NCI-H1417 treated with DMSO at 0.1 percent for 48 hours (cell line): Measurements from ENCODE around the gene PARP1.
"Not testable (repeated sequence)": the region's sequence is repeated elsewhere in the genome, so short reads cannot be mapped to it uniquely, and the experiment has no call there.

Source experiments
- DNase-seq: peaks from one replicate; lab custom pipeline; 2025; lab: John Stamatoyannopoulos, UW

The PARP1 gene

GRCh38 chr1:226428791-226429461 is 21.0 kb upstream of the PARP1 start:
- peak; percentile 17 for DNase-seq

- DNase-seq: no peak
Measured at GRCh38 chr1:226428348-226428747, 20.5 kb upstream of the PARP1 start.

GRCh38 chr1:226427131-226427530 is 19.2 kb upstream of the PARP1 start:
- no peak for DNase-seq

- DNase-seq: not testable (repeated sequence)
Measured at GRCh38 chr1:226426395-226426794, 18.5 kb upstream of the PARP1 start.

DNA sequence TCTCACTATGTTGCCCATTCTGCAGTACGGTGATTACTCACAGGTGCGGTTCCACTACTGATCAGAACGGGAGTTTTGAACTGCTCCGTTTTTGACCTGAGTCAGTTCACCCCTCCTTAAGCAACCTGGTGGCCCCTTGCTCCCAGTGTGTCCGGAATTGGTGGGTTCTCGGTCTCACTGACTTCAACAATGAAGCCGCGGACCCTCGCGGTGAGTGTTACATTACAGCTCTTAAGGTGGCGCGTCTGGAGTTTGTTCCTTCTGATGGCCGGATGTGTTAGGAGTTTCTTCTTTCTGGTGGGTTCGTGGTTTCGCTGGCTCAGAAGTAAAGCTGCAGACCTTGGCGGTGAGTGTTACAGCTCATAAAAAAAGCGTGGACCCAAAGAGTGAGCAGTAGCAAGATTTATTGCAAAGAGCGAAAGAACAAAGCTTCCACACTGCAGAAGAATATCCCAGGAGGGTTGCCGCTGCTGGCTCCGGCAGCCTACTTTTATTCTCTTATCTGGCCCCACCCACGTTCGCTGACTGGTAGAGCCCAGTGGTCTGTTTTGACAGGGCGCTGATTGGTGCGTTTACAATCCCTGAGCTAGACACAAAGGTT is 17.6 kb upstream of the PARP1 start:
- DNase-seq: no peak

GRCh38 chr1:226425004-226425378 is 17.1 kb upstream of the PARP1 start:
- no peak for DNase-seq

DNA sequence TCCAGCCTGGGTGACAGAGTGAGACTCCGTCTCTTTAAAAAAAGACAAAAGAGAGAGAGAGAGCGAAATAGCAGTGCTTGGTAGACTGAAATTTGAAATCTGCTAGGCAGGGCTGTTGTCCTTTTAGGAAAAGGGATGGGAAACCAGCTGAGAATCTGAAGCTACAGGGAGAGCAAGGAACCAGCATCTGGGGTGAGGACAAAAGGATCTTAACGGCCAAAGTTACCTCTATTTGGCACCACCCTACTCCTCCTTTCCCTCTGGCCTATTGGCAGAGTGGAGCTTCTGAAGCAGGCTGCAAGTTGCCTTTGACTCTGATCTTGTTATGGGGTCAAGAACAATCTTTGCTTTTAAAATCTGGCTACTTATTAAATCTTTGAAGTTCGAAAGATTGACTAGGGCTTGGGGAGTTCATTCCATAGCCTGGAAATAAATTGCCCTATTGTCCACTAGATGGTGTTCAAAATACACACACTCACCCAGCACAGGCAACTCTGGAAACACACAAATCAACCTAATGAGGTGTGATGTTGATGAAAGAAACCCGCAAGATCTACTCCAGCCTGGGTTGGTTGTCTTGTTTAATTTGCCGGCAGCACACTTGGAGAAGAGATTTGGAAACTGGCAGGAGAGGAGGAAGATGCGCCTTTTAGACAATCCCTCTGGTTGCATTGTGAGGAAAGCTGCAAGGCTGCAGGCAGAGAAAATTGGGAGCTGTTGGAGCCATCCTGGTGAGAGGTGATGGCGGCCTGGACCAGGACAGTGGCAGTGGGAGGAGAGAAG is 16.5 kb upstream of the PARP1 start:
- peak; percentile 43 for DNase-seq

DNA sequence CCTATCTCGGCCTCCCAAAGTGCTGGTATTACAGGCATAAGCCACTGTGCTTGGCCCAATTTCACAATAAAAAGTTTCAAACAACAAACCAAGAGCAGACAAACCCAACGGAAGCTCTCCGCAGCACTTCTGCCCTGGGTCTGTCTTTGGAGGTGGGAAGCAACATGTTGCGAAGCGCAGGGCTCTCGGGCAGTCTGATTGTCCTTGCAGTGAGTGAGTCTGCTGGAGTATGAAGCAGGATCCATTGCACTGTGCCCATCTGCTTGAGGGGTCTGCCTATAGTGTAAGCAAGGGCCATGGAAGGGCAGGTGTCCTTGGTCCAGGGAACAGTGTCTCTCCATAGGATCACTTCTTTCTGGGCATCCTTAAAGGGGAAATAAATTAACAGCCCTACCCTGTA is 14.6 kb upstream of the PARP1 start:
- DNase-seq: no peak

DNA sequence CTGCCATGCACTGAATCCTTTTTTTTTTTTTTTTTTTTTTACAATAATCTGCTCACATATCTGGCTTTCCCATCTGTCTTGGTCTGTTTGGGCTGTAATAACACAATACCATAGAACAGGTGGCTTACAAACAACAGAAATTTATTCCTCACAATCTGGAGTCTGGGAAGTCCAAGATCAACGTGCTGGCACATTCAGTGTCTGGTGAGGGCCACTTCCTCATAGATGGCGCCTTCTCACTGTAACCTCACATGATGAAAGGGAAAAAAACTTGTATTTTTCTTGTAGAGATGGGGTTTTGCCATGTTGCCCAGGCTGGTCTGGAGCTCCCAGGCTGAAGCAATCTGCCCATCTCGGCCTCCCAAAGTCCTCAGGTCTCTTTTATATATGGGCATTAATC is 13.0 kb upstream of the PARP1 start:
- DNase-seq: no peak

DNA sequence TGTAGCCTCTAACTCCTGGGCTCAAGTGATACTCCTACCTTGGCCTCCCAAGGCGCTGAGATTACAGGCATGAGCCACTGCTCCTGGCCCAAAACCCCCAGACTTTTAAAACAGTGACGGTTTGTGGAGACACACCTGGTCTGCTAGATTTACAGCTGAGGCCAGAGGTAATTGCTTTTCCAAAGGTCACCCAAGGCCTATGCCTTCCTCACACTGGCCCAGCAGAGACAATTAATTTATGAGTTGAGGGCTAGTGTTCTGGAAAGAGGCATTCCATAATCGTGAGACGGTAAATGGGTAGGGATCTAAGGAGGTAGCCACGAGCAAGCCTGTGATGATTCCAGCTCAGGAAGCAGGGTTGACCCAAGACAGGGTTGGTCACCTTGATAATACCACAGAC is 12.4 kb upstream of the PARP1 start:
- DNase-seq: no peak

GRCh38 chr1:226419284-226420029 is 11.6 kb upstream of the PARP1 start:
- no peak for DNase-seq

DNA sequence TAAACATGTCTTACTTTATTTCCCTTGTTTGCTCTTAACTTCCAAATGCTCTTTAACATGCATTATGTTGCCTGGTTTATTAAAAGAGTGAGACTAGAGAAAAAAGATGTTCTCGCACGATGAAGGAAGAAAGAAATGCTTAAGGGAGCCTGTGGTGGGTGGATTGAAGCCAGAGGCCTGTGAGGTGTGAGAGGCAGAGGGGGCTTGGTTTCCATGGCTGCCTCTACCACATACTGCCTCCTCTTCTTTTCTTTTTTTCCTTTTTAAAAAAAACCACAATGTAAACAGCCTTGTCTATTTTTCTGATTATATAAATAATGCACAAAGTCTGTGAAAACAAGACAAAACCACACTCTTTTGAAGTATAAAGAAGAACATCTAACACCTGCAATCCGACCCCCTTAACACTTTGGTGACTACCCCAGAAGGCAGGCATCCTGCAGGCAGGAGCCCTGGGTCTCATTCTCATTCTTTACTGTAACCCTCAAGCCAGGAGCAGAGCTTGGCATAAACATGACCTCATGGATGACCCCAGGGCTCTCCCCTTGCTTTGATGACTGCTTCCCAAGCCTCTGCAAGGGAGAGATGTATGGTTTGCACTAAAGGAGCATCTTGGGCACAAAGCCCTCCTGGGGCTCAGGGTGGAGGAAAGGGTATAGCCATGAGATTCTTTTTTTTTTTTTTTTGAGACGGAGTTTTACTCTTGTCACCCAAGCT is 10.1 kb upstream of the PARP1 start:
- no peak for DNase-seq

GRCh38 chr1:226417350-226417749 is 9.5 kb upstream of the PARP1 start:
- no peak for DNase-seq

GRCh38 chr1:226414098-226414698 is 6.3 kb upstream of the PARP1 start:
- no peak for DNase-seq

- no peak for DNase-seq
Measured at GRCh38 chr1:226411619-226412018, 3.7 kb upstream of the PARP1 start.

GRCh38 chr1:226410958-226411357 is 3.1 kb upstream of the PARP1 start:
- no peak for DNase-seq

- DNase-seq: no peak
Measured at GRCh38 chr1:226409392-226409791, 1.5 kb upstream of the PARP1 start.

- no peak for DNase-seq
Measured at GRCh38 chr1:226408285-226409184, 642 bp upstream of the PARP1 start.

DNA sequence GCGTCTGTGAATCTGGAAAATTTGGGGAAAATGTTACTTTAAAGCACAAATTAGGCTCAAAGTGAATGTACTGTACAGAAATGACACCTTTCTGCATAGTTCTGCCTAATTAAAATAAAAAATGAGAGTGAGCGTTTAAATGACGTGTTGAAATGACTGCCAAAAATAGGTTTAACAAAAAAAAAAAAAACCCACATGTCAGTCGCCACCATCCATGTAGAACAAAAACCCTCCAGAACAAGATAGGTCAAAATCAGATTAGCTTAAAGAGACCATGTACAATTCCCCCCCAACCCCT is 745 bp downstream of the PARP1 start:
- DNase-seq: no peak

DNA sequence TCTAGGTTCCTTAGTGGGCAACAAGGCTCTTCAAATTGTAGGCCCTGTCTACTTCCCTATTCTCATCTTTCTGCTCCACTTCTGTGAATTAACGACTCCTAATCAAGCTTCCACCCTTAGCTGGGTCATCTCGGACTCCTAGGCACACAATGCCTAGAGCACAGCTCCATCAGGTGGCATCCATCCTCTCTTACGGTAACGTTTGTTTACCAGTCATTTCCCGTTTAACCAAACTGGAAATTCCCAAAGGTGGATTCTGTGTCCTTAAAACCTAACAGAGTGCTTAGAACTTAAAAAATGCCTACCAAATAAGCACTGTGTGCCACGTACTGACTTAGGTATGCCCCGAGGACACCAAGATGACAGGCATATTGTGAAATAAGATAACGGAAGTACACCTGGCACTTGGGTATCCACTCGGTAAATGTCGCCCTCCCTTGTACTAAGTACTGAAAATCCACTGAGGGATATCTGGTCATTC is 1.5 kb downstream of the PARP1 start:
- DNase-seq: no peak
